Bronchial epithelial cell (primary cell): ENCODE data around the gene CIITA. TPM values are rescaled to one million over a fixed set of nuclear protein-coding genes. Genes with fewer than 3 reads are reported as not detected.

Source experiments
- DNase-seq: peaks from one replicate; pipeline ENCODE4 v3.0.0-alpha.2; 2010; ENCODE audit warnings: low read depth
- FAIRE-seq: peaks from 2 replicates; lab custom pipeline; 2011; peaks lifted over from hg19 to GRCh38; lab: Jason Lieb, UNC
- H3K27me3 ChIP-seq: 2 replicates; pipeline ENCODE4 v1.5.1; 2011; ENCODE audit warnings: low read length; ENCODE audit not compliant: control insufficient read depth, insufficient read depth
- H3K36me3 ChIP-seq: 2 replicates; pipeline ENCODE4 v1.5.1; 2011; ENCODE audit warnings: low read length; ENCODE audit not compliant: control insufficient read depth, insufficient read depth
- H3K4me3 ChIP-seq: 2 replicates; pipeline ENCODE4 v1.5.1; 2011; ENCODE audit warnings: mild to moderate bottlenecking, low read depth, low read length, control low read depth
- total RNA-seq: library from RNA; depleted of rRNA; stranded (reverse); fragments of >200 nt; gene quantifications from 2 replicates; pipeline ENCODE4 v1.2.1, GENCODE V29; 2014
- TF ChIP-seq, protein P1 (sequence below): IDR thresholded peaks from 2 replicates; pipeline ENCODE4 v1.5.1; 2011; ENCODE audit warnings: mild to moderate bottlenecking, moderate library complexity, low read length, control low read depth, inconsistent platforms; ENCODE audit not compliant: insufficient read depth, severe bottlenecking

The CIITA gene
- total RNA-seq, 1 donor from 2014 or later: not detected

DNA sequence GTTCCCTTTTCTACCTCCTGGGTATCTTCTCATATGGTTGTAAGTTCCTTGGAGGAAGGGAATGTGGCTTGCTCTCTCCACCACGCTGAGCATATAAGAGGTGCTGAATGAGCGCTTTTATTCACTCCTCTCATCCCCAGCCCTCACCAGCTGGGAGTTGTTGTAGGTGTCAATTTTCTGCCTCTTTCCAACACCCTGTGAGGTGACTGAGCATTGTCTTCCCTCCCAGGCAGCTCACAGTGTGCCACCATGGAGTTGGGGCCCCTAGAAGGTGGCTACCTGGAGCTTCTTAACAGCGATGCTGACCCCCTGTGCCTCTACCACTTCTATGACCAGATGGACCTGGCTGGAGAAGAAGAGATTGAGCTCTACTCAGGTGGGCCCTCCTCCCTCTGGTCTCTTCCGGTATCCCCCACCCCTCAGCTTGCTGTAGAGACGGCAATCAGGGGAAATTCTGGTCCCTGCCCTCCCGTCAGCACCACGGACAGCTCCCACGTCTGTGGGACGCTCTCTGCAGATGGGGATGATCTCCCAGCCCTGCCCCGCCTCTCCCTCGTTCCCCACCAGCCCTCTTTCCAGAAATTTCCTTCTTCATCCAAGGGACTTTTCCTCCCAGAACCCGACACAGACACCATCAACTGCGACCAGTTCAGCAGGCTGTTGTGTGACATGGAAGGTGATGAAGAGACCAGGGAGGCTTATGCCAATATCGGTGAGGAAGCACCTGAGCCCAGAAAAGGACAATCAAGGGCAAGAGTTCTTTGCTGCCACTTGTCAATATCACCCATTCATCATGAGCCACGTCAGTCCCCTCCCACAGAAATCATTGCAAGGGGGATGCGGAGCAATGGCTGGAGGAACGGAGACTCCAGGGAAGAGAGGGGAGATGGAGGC is 18.3 kb downstream of the CIITA start:
- TF ChIP-seq, protein P1, sequence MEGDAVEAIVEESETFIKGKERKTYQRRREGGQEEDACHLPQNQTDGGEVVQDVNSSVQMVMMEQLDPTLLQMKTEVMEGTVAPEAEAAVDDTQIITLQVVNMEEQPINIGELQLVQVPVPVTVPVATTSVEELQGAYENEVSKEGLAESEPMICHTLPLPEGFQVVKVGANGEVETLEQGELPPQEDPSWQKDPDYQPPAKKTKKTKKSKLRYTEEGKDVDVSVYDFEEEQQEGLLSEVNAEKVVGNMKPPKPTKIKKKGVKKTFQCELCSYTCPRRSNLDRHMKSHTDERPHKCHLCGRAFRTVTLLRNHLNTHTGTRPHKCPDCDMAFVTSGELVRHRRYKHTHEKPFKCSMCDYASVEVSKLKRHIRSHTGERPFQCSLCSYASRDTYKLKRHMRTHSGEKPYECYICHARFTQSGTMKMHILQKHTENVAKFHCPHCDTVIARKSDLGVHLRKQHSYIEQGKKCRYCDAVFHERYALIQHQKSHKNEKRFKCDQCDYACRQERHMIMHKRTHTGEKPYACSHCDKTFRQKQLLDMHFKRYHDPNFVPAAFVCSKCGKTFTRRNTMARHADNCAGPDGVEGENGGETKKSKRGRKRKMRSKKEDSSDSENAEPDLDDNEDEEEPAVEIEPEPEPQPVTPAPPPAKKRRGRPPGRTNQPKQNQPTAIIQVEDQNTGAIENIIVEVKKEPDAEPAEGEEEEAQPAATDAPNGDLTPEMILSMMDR: no peak
- H3K36me3 ChIP-seq: no peaks in the 10 kb centered on the region
- DNase-seq (no peak), FAIRE-seq (no peak)
- no peak overlapping the region for H3K4me3 ChIP-seq
- peaks cover 2% of the 10 kb centered on the region for H3K27me3 ChIP-seq

DNA sequence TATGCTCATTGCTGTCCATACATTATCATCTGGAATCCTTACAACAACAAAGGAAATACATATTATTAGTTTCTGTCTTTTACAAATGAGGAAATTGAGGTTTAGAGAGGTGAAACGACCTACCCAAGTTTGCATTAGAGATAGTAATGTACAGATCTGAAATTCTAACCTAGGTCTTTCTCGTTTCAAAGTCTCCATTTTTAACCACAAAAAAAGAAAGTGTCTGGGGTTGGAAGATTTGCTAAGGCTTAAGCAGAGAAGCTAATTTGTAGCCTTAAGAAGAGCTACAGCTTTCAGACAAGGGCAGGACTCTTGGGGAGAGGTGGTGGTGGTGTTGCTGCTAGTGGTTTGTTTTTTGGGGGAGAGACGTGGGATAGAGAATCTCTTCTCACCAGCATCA is 19.2 kb downstream of the CIITA start:
- TF ChIP-seq, protein P1: no peak
- DNase-seq (no peak), FAIRE-seq (no peak)
- Histone ChIP-seq H3K27me3 (peaks cover 2% of the 10 kb centered on the region), H3K4me3 (no peak overlapping the region), H3K36me3 (no peaks in the 10 kb centered on the region)

DNA sequence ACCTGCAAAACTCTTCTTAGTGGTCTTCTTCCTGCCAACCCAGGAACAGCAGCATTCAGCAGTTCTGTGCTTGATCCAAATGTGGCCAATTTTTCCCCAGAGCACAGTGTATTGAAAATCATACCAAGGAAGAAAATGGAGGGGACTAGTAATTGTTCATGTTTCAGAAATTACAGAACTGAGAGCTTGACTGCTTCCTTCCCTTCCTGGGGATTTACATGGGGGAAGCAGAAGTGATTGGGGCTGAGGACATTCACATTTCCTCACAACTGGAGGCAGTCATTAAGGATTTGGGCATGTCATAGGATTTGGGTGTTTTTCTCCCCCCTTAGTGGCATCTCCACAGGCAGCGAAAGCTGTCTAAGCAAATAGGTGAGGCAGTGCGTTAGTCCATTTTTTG is 19.7 kb downstream of the CIITA start:
- TF ChIP-seq, protein P1: no peak
- H3K36me3 ChIP-seq: no peaks in the 10 kb centered on the region
- DNase-seq: no peak
- no peak overlapping the region for H3K4me3 ChIP-seq
- H3K27me3 ChIP-seq: peaks cover 2% of the 10 kb centered on the region
- FAIRE-seq: no peak

DNA sequence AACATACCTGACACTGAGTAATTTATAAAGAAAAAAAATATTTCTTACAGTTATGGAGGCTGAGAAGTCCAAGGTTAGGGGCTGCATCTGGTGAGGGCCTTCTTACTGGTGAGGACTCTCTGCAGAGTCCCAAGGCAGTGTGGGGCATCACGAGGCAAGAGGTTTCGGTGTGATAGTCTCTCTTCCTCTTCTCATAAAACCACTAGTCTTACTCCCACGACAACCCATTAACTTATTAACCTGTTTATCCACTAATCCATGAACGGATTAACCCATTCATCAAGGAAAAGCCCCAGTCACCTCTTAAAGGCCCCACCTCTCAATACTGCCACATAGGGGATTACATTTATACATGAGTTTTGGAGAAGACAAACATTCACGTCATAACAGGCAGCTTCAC is 20.1 kb downstream of the CIITA start:
- H3K36me3 ChIP-seq: no peaks in the 10 kb centered on the region
- peaks cover 2% of the 10 kb centered on the region for H3K27me3 ChIP-seq
- FAIRE-seq: no peak
- no peak for DNase-seq
- TF ChIP-seq, protein P1: no peak
- no peak overlapping the region for H3K4me3 ChIP-seq

DNA sequence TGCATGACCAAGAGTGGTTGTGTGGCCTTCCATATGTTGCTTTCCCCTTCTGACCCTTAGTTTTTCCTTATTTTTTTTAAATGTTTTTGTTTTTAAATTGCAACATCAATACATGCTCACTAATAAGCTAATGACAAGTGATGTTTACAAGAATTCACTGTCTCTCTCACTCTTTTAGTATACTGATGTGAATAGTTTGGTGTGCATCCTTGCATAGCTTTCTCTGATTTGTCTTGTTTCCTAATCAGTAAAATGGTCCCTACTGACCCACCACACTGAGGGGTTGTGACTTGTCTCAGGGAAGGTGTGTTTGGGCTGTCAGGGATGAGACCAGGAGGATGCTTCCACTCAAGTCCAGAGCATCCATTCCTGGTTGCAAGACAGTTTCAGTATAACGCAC is 26.0 kb downstream of the CIITA start:
- H3K27me3 ChIP-seq: no peaks in the 10 kb centered on the region
- FAIRE-seq (no peak), DNase-seq (no peak)
- H3K4me3 ChIP-seq: no peak overlapping the region
- TF ChIP-seq, protein P1: no peak
- no peaks in the 10 kb centered on the region for H3K36me3 ChIP-seq
